ENCODE results near the gene STKLD1.

STKLD1 gene

GRCh38 chr9:133345596-133345995 lies 30.6 kb upstream of the STKLD1 start:
- no peak for DNase-seq (ENCODE audit: low read depth)

GRCh38 chr9:133346021-133346785 lies 30.0 kb upstream of the STKLD1 start:
- DNase-seq (ENCODE audit: low read depth) = no peak

- no peak for DNase-seq (ENCODE audit: low read depth)
Measured at GRCh38 chr9:133347515-133347984, 28.6 kb upstream of the STKLD1 start.

- peak; percentile 81 for DNase-seq (ENCODE audit: low read depth)
Measured at GRCh38 chr9:133347985-133348717, 28.0 kb upstream of the STKLD1 start, which contains the start of the genes MED22 and RPL7A. Gene MED22, minus strand, starts transcription at chr9:133348131. Its CDS starts 1,469 bp downstream, at chr9:133346662. Gene RPL7A, plus strand, starts transcription at chr9:133348218. Its CDS starts 26 bp downstream, at chr9:133348244.

GRCh38 chr9:133348718-133349573 lies 27.2 kb upstream of the STKLD1 start:
- no peak for DNase-seq (ENCODE audit: low read depth)

GRCh38 chr9:133349965-133350616 lies 26.1 kb upstream of the STKLD1 start:
- no peak for DNase-seq (ENCODE audit: low read depth)

- DNase-seq (ENCODE audit: low read depth) = no peak
Measured at GRCh38 chr9:133351526-133351907, 24.6 kb upstream of the STKLD1 start.

- no peak for DNase-seq (ENCODE audit: low read depth)
Measured at GRCh38 chr9:133351908-133352634, 24.1 kb upstream of the STKLD1 start.

- DNase-seq (ENCODE audit: low read depth) = no peak
Measured at GRCh38 chr9:133352635-133353340, 23.4 kb upstream of the STKLD1 start.

- DNase-seq (ENCODE audit: low read depth) = no peak
Measured at GRCh38 chr9:133353548-133353947, 22.6 kb upstream of the STKLD1 start.

GRCh38 chr9:133354766-133355165 lies 21.4 kb upstream of the STKLD1 start:
- no peak for DNase-seq (ENCODE audit: low read depth)

- no peak for DNase-seq (ENCODE audit: low read depth)
Measured at GRCh38 chr9:133355881-133356357, 20.2 kb upstream of the STKLD1 start.

- DNase-seq (ENCODE audit: low read depth) = peak; percentile 77
Measured at GRCh38 chr9:133356391-133357091, 19.6 kb upstream of the STKLD1 start, which contains the start of the genes SURF1 and SURF2. Gene SURF1, minus strand, starts transcription at chr9:133356487. Its CDS starts 34 bp downstream, at chr9:133356453. Gene SURF2, plus strand, starts transcription at chr9:133356550. Its CDS starts 43 bp downstream, at chr9:133356593.

GRCh38 chr9:133357656-133358055 lies 18.5 kb upstream of the STKLD1 start:
- no peak for DNase-seq (ENCODE audit: low read depth)

GRCh38 chr9:133359399-133360175 lies 16.6 kb upstream of the STKLD1 start:
- DNase-seq (ENCODE audit: low read depth) = no peak

- DNase-seq (ENCODE audit: low read depth) = no peak
Measured at GRCh38 chr9:133360400-133361393, 15.5 kb upstream of the STKLD1 start.

- DNase-seq (ENCODE audit: low read depth) = no peak
Measured at GRCh38 chr9:133361507-133362092, 14.6 kb upstream of the STKLD1 start.
